HL-60 (cell line): ENCODE data around the gene TBC1D5.

Experiments used
- CTCF ChIP-seq: IDR thresholded peaks from one replicate; pipeline ENCODE4 v1.5.1; 2011; ENCODE audit warnings: low read length, control low read depth, inconsistent platforms; ENCODE audit not compliant: insufficient read depth
- GABPA ChIP-seq: IDR thresholded peaks from 2 replicates; pipeline ENCODE4 v1.6.1; 2012; ENCODE audit warnings: low read depth
- REST ChIP-seq: IDR thresholded peaks from 2 replicates; pipeline ENCODE4 v1.6.1; 2012; ENCODE audit warnings: low read depth; ENCODE audit not compliant: insufficient replicate concordance

- TF ChIP-seq CTCF (no peak), GABPA (no peak), REST (no peak)
Measured at GRCh38 chr3:17738219-17738618, 4.2 kb downstream of the TBC1D5 start.
